Neuron (in vitro differentiated cells): ENCODE measurements around the gene ARHGAP15.

ENCODE experiments used
- H2AFZ ChIP-seq: one replicate; pipeline ENCODE4 v1.6.1; 2013; ENCODE audit warnings: low read depth, mild to moderate bottlenecking, inconsistent platforms, low read length, moderate library complexity
- H3K27me3 ChIP-seq: one replicate; pipeline ENCODE4 v1.6.1; 2013; ENCODE audit warnings: low read length; ENCODE audit not compliant: insufficient read depth
- H3K36me3 ChIP-seq: one replicate; pipeline ENCODE4 v1.6.1; 2013; ENCODE audit warnings: low read length; ENCODE audit not compliant: insufficient read depth
- H3K4me1 ChIP-seq: one replicate; pipeline ENCODE4 v1.6.1; 2013; ENCODE audit warnings: low read length; ENCODE audit not compliant: insufficient read depth
- H3K4me3 ChIP-seq: 2 replicates; pipeline ENCODE4 v1.5.1; 2013; ENCODE audit warnings: mild to moderate bottlenecking, low read length, moderate library complexity
- H3K9me3 ChIP-seq: one replicate; pipeline ENCODE4 v1.6.1; 2013; ENCODE audit warnings: low read length

ARHGAP15 gene

DNA sequence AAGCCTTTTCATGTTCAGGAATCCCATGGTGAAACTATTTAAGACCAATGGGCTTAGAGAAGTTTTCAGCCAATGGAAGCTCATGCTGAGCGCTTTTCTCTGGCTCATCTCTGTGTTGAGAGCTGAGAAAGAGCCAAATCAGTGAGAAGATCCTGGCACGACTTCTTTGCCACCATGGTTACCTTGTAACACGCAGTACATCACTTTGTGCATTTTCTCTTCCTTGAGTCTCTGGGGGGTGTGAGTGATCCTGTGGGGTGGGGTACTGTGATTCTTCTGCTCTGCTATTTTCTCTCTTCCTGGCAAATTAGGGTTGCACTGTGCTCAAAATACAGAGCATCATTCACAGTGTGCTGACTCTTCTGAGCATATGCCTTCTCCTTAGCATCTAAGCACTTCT lies 664.2 kb downstream of the ARHGAP15 start:
- Histone ChIP-seq H2AFZ (no peak overlapping the region), H3K4me1 (peaks cover 3% of the 10 kb centered on the region), H3K9me3 (no peaks in the 10 kb centered on the region), H3K27me3 (no peaks in the 10 kb centered on the region), H3K4me3 (no peak overlapping the region), H3K36me3 (no peaks in the 10 kb centered on the region)

DNA sequence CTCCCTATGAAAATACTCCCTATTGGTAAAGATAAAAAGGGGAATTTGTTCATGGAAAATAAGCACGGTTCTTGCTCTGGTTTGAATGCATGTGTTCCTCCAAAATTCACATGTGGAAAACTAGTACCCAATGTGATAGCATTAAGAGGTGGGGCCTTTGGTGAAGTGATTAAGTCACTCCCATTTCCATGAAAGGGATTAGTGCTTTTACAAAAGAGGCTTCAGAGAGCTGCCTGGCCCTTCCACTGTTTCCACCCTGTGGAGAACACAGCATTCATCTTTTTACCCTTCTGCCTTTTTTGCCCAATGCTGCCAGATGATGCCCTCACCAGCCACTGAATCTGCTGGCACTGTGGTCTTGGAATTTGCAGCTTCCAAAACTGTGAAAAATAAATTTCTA lies 666.8 kb downstream of the ARHGAP15 start:
- Histone ChIP-seq H2AFZ (no peak overlapping the region), H3K4me1 (peaks cover 3% of the 10 kb centered on the region), H3K36me3 (no peaks in the 10 kb centered on the region), H3K4me3 (no peak overlapping the region), H3K27me3 (no peaks in the 10 kb centered on the region), H3K9me3 (no peaks in the 10 kb centered on the region)

DNA sequence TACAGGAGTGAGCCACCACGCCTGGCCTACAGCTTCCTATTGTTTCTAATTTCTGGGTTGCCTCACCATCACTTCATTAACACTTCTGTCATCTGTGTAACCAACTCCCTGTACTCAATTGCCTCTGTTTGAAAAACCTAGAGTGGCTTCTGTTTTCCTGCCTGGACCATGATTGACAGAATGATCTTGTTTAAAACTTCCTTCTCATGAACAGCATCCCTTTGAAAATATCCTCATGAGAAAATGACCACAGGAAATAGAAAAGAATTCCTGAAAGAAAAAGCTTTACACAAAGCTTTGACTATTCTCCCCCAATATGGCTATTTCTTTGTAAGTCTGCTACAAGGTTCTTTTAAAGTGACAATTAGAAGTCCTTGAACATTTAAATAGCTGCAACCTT lies 672.3 kb downstream of the ARHGAP15 start:
- Histone ChIP-seq H3K4me1 (no peaks in the 10 kb centered on the region), H3K9me3 (no peaks in the 10 kb centered on the region), H3K36me3 (no peaks in the 10 kb centered on the region), H2AFZ (no peak overlapping the region), H3K4me3 (no peak overlapping the region), H3K27me3 (no peaks in the 10 kb centered on the region)

DNA sequence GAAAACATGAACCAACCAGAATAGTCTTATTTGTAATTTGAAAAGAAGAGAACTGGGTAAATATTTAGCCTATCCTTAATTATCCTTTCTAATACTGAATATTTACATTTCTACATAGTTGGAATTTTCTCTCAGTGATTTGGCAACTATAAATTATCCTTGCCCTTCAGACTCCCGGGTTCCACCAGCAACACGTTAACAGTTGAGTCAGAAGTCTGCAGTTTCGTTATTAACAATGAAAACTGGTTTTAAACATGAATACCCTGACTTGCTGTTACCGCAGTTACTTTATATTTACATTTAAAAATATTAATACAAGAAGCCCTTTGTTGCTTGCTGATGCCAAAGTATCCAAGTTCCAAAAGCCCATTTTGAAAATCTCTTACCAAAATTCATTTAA lies 673.0 kb downstream of the ARHGAP15 start:
- H3K9me3 ChIP-seq = no peaks in the 10 kb centered on the region
- H3K36me3 ChIP-seq = no peaks in the 10 kb centered on the region
- H2AFZ ChIP-seq = no peak overlapping the region
- H3K4me1 ChIP-seq = no peaks in the 10 kb centered on the region
- H3K27me3 ChIP-seq = no peaks in the 10 kb centered on the region
- H3K4me3 ChIP-seq = no peak overlapping the region

DNA sequence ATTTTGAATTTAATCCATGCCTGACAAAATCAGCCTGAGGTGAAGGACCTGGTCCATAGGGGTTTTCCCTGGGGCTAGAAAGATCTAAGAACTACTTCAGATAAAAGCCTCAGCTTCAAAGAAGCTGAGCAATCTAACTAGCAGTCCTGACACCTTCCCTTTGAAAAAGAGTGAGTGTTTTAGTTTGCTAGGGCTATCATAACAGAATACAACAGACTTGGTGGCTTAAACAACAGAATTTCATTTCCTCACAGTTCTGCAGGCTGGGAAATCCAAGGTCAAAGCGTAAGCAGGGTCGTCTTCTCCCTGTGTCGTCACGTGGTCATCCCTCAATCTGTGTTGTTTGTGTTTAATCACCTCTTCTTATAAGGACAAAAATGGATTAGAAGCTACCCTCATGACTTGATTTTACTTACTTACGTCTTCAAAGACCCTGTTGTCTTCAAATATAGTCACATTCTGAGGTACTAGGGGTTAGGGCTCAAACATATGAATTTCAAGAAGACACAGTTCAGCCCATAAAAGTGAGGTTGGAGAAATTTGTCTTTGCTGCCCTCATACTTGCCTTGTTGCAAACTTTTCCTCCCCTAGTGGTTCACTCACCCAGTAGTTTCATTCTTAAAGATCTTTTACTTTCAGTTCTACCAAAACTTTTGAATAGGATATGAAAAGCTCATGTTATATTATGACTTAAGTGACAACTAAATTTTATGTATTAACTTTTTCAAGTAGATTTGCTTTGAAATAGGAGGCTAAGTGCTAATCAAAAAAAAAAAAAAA lies 673.8 kb downstream of the ARHGAP15 start:
- Histone ChIP-seq H2AFZ (no peak overlapping the region), H3K36me3 (no peaks in the 10 kb centered on the region), H3K4me3 (no peak overlapping the region), H3K27me3 (no peaks in the 10 kb centered on the region), H3K4me1 (no peaks in the 10 kb centered on the region), H3K9me3 (no peaks in the 10 kb centered on the region)

DNA sequence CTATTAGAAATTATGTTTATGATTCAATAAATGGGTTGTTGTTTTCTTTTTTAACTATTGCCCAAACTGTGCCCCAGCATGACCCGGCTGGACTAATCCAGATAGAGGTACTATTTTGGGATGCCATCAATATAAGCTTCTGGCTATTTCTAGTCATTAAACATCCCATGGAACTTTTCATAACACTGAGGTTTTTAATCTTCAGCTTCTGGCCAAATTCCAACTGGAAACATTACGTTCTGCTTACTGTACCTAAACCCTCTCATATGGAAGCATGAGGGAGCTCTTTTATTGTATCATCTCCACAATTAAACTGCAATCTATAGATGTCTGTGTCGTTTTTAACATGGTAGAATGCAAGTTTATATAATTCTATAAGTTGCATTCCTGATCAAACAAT lies 674.7 kb downstream of the ARHGAP15 start:
- Histone ChIP-seq H3K36me3 (no peaks in the 10 kb centered on the region), H3K4me3 (no peak overlapping the region), H2AFZ (no peak overlapping the region), H3K9me3 (no peaks in the 10 kb centered on the region), H3K27me3 (no peaks in the 10 kb centered on the region), H3K4me1 (no peaks in the 10 kb centered on the region)

DNA sequence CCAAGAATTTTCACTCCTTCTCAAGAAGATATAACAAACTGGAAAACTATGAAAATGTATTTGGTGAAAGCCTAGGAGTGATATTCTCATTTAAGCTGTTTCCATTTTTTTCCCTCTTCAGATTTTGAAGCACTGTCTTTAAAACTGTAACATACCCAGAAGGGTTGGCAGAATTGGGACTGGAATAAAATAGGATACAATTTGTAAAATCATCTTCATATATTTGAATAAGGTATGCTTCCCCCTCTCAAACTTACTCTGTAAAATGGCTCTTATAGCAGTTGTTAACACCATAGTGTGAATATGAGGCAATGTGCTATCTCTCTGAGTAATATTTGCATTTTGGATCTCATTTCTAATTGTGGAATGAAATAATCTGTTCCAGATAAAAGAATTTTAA lies 676.4 kb downstream of the ARHGAP15 start:
- Histone ChIP-seq H3K4me1 (no peaks in the 10 kb centered on the region), H3K9me3 (no peaks in the 10 kb centered on the region), H3K36me3 (no peaks in the 10 kb centered on the region), H3K27me3 (no peaks in the 10 kb centered on the region), H2AFZ (no peak overlapping the region), H3K4me3 (no peak overlapping the region)

DNA sequence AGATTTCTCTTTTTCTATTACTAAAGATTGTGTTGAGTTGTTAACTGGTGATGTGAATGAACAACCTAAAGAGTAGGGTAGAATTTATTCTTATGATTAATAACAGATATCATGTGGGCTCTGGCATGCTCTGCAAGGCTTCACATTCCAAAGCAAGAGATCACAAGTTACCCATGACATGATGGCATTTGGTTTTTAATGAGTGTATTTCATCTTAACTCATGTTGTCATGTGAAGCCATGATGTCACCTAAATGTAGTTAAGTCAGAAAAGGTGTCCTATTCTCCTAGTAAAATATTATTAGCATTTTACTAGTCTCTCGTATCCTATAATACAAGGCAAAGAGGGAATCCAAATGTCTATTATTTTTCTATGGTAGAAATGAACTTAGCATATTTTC lies 678.0 kb downstream of the ARHGAP15 start:
- Histone ChIP-seq H3K4me3 (no peak overlapping the region), H3K36me3 (no peaks in the 10 kb centered on the region), H3K4me1 (no peaks in the 10 kb centered on the region), H2AFZ (no peak overlapping the region), H3K9me3 (no peaks in the 10 kb centered on the region), H3K27me3 (no peaks in the 10 kb centered on the region)

DNA sequence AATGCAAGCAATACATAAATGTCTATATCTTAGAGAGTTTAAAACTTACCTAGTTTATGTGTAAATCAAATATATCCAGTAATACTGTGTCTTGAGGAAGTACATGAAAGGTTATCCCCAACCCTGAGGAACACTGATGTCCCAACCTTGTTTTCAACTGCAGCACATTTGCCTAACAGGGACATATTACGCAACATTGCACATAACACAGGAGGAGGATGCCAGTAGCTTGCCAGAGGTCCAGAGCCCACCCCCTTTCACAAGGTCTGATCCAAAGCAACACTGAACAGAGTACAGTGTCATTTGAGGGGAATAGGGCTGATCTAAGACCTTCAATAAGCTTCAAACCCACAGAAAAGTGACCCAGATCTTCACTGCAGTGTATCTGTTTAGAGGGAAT lies 678.5 kb downstream of the ARHGAP15 start:
- no peaks in the 10 kb centered on the region for H3K27me3 ChIP-seq
- H2AFZ ChIP-seq = no peak overlapping the region
- H3K36me3 ChIP-seq = no peaks in the 10 kb centered on the region
- H3K4me3 ChIP-seq = no peak overlapping the region
- H3K9me3 ChIP-seq = no peaks in the 10 kb centered on the region
- H3K4me1 ChIP-seq = no peaks in the 10 kb centered on the region

DNA sequence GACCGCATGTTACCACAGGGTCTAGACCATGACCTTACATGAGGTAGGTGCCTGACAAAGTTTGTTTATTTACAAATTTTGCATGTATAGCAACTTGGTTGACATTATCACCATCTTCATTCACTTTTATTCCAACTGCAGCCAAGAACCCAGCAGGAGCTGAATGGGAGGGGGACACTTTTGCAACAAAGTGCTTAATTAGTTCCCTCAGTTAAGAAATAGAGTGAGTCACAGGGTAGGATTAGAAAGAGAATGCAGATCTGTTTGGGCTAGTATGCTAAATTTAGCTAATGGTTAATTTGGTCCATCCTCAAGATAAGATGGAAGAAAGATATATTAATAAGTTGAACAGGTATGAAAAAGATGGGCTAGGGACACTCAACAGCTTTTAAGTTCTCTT lies 678.9 kb downstream of the ARHGAP15 start:
- no peak overlapping the region for H3K4me3 ChIP-seq
- H3K27me3 ChIP-seq = no peaks in the 10 kb centered on the region
- H3K36me3 ChIP-seq = no peaks in the 10 kb centered on the region
- H2AFZ ChIP-seq = no peak overlapping the region
- H3K4me1 ChIP-seq = no peaks in the 10 kb centered on the region
- H3K9me3 ChIP-seq = no peaks in the 10 kb centered on the region

DNA sequence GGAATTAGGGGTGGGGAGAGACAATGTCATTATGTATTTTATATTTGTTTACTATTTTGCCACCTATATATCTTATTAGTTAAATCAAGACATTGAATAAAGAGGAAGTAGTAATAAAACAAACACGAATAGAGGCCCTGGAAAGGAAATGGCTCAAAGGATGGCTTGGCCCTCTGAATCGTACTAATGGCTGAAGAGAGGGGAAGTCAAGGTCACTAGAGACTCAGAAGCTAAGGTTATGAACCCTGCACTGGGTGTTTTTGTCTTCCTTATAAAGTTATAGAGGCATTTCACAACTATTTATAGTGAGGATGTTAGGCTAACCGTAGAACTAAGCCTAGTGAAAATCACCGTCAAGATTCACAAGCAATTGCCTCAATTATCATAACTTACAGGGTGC lies 685.9 kb downstream of the ARHGAP15 start:
- no peak overlapping the region for H3K4me3 ChIP-seq
- H3K27me3 ChIP-seq = no peaks in the 10 kb centered on the region
- H3K4me1 ChIP-seq = no peaks in the 10 kb centered on the region
- H3K36me3 ChIP-seq = no peaks in the 10 kb centered on the region
- H3K9me3 ChIP-seq = no peaks in the 10 kb centered on the region
- H2AFZ ChIP-seq = no peak overlapping the region

DNA sequence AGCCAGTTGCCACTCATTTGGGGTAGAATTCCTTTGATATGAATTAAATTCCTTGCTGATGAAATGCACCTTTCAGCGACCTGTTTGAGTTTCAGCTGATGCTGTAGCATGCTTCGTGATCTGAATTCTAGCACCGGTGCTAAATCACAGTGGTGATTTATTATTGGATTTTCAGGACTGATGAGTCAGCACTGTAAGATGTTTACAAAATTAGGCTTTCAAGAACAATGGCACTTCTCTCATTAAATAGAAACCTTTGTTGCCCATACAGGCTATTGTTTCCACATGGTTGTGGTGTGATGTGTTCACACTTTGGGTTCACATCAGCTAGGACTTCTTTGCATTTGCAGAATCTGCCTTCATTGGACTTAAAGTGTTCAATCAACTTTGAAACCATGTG lies 687.7 kb downstream of the ARHGAP15 start:
- H3K4me3 ChIP-seq = no peak overlapping the region
- H3K27me3 ChIP-seq = no peaks in the 10 kb centered on the region
- no peak overlapping the region for H2AFZ ChIP-seq
- H3K4me1 ChIP-seq = no peaks in the 10 kb centered on the region
- no peaks in the 10 kb centered on the region for H3K9me3 ChIP-seq
- H3K36me3 ChIP-seq = no peaks in the 10 kb centered on the region
